ENCODE data around the gene MEX3B.

GRCh38 chr15:82074610-82075009 is 28.8 kb upstream of the MEX3B start:
- TF ChIP-seq CTCF (IDR thresholded peaks at IDR 0.05; ENCODE audit: insufficient read depth, low read depth, low read length) (no peak), EZH2 (IDR thresholded peaks at IDR 0.05; ENCODE audit: insufficient read depth, low read length) (no peak)

Data from astrocyte (in vitro differentiated cells and primary cell).